Glomerular endothelial cell (primary cell): ENCODE data around the gene SCNN1A. TPM values are rescaled to one million over a fixed set of nuclear protein-coding genes. Genes with fewer than 3 reads are reported as not detected.

ENCODE experiments used
- DNase-seq: peaks from one replicate; pipeline ENCODE4 v3.0.0-alpha.2; 2011; ENCODE audit warnings: low read depth, low spot score; ENCODE audit errors: extremely low read depth
- total RNA-seq: library from RNA; depleted of rRNA; stranded (reverse); fragments of >200 nt; gene quantifications from 2 replicates; pipeline ENCODE4 v1.2.3, GENCODE V29; 2015

The SCNN1A gene
- total RNA-seq, 1 donor from 2014 or later: not detected

GRCh38 chr12:6369916-6370575, 5.3 kb downstream of the SCNN1A start:
- DNase-seq: no peak

- no peak for DNase-seq
Observed at GRCh38 chr12:6368906-6369525, 6.3 kb downstream of the SCNN1A start.

GRCh38 chr12:6367969-6368892, 7.1 kb downstream of the SCNN1A start:
- DNase-seq: no peak

GRCh38 chr12:6367065-6367968, 8.0 kb downstream of the SCNN1A start:
- no peak for DNase-seq

- DNase-seq: no peak
Observed at GRCh38 chr12:6364044-6364374, 11.4 kb downstream of the SCNN1A start.

GRCh38 chr12:6363330-6364043, 11.9 kb downstream of the SCNN1A start:
- no peak for DNase-seq

- DNase-seq: no peak
Observed at GRCh38 chr12:6363010-6363329, 12.4 kb downstream of the SCNN1A start.

- DNase-seq: no peak
Observed at GRCh38 chr12:6362403-6362802, 13.0 kb downstream of the SCNN1A start.

- no peak for DNase-seq
Observed at GRCh38 chr12:6361834-6362233, 13.5 kb downstream of the SCNN1A start.

GRCh38 chr12:6360578-6361490, 14.5 kb downstream of the SCNN1A start:
- no peak for DNase-seq

- no peak for DNase-seq
Observed at GRCh38 chr12:6360080-6360571, 15.2 kb downstream of the SCNN1A start.

- no peak for DNase-seq
Observed at GRCh38 chr12:6358881-6359280, 16.5 kb downstream of the SCNN1A start.

GRCh38 chr12:6356374-6356820, 19.0 kb downstream of the SCNN1A start:
- DNase-seq: no peak

- no peak for DNase-seq
Observed at GRCh38 chr12:6355491-6356373, 19.6 kb downstream of the SCNN1A start.

GRCh38 chr12:6354495-6355393, 20.6 kb downstream of the SCNN1A start:
- DNase-seq: no peak

GRCh38 chr12:6352193-6353173, 22.9 kb downstream of the SCNN1A start:
- no peak for DNase-seq
